Keratinocyte (primary cell): ENCODE results near the gene DPYD. TPM values are rescaled to one million over a fixed set of nuclear protein-coding genes. Genes with fewer than 3 reads are reported as not detected.

Experiments used
- DNase-seq: peaks from one replicate; pipeline ENCODE4 v3.0.0-alpha.2; 2011; ENCODE audit warnings: low read depth, missing footprints, low spot score
- FAIRE-seq: peaks from 2 replicates; lab custom pipeline; 2011; peaks lifted over from hg19 to GRCh38; lab: Jason Lieb, UNC
- H2AFZ ChIP-seq: 2 replicates; pipeline ENCODE4 v1.6.0; 2012; ENCODE audit warnings: low read length, control low read depth, inconsistent platforms; ENCODE audit not compliant: control insufficient read depth
- H3K27ac ChIP-seq: 2 replicates; pipeline ENCODE4 v1.5.1; 2011; ENCODE audit warnings: low read length; ENCODE audit not compliant: control insufficient read depth, insufficient read depth
- H3K27me3 ChIP-seq: 3 replicates; pipeline ENCODE4 v1.6.0; 2011; ENCODE audit warnings: low read length; ENCODE audit not compliant: control insufficient read depth, insufficient read depth; ENCODE audit errors: extremely low read depth
- H3K36me3 ChIP-seq, 2 experiments: 2 replicates in 1 of 2; 3 replicates in 1 of 2; pipeline ENCODE4 v1.5.1; 2011; ENCODE audit warnings: low read length in 2 of 2, mild to moderate bottlenecking in 1 of 2; ENCODE audit not compliant: control insufficient read depth in 2 of 2, insufficient read depth in 2 of 2; ENCODE audit errors: extremely low read depth in 1 of 2
- H3K4me1 ChIP-seq: 3 replicates; pipeline ENCODE4 v1.5.1; 2011; ENCODE audit warnings: low read length; ENCODE audit not compliant: control insufficient read depth, insufficient read depth; ENCODE audit errors: extremely low read depth
- H3K4me2 ChIP-seq: 3 replicates; pipeline ENCODE4 v1.6.0; 2011; ENCODE audit warnings: low read depth, low read length; ENCODE audit not compliant: control insufficient read depth, insufficient read depth; ENCODE audit errors: extremely low read depth
- H3K4me3 ChIP-seq, 3 experiments: fragments of 200-600 bp in 1 of 3; sonication (generic) in 1 of 3; 2 replicates in 2 of 3; 3 replicates in 1 of 3; pipeline ENCODE4 v1.5.1; 2011 to 2016; ENCODE audit warnings: low read length in 3 of 3, mild to moderate bottlenecking in 3 of 3, control low read depth in 2 of 3, inconsistent platforms in 1 of 3, low read depth in 1 of 3, mixed read lengths in 1 of 3, mixed run types in 1 of 3, moderate library complexity in 1 of 3; ENCODE audit not compliant: control insufficient read depth in 2 of 3, insufficient read depth in 2 of 3; ENCODE audit errors: extremely low read depth in 1 of 3
- H3K79me2 ChIP-seq: 2 replicates; pipeline ENCODE4 v1.6.0; 2012; ENCODE audit warnings: low read length; ENCODE audit not compliant: control insufficient read depth, insufficient read depth
- H3K9ac ChIP-seq: 3 replicates; pipeline ENCODE4 v1.6.0; 2011; ENCODE audit warnings: low read length; ENCODE audit not compliant: control insufficient read depth, insufficient read depth; ENCODE audit errors: extremely low read depth
- H3K9me1 ChIP-seq: 3 replicates; pipeline ENCODE4 v1.6.0; 2011; ENCODE audit warnings: low read length; ENCODE audit not compliant: control insufficient read depth, insufficient read depth; ENCODE audit errors: extremely low read depth
- H3K9me3 ChIP-seq: 2 replicates; pipeline ENCODE4 v1.5.1; 2012; ENCODE audit warnings: low read depth, low read length; ENCODE audit not compliant: control insufficient read depth
- H4K20me1 ChIP-seq: 3 replicates; pipeline ENCODE4 v1.6.0; 2011; ENCODE audit warnings: low read length; ENCODE audit not compliant: control insufficient read depth, insufficient read depth; ENCODE audit errors: extremely low read depth
- EZH2 ChIP-seq: IDR thresholded peaks from one replicate; pipeline ENCODE4 v1.6.1; 2012; ENCODE audit warnings: inconsistent platforms, mild to moderate bottlenecking, low read length, moderate library complexity
- dilution Hi-C: fragments of 300-500 bp; cut with MboI; formaldehyde crosslinking; loops from one replicate; pipeline ENCODE4 v1.7.0; 2020; ENCODE audit warnings: low sequenced_read_pairs; ENCODE audit not compliant: extremely low pct_ligation_motif_present
- polyA plus RNA-seq, 5 experiments: library from polyadenylated mRNA; depleted of rRNA in 3 of 5; stranded (reverse) in 3 of 5; stranded (forward) in 1 of 5; unstranded in 1 of 5; fragments of >200 nt; gene quantifications; 1 replicate in 1 of 5; 2 replicates in 3 of 5; 3 replicates in 1 of 5; pipeline versions ENCODE4 v1.2.1 to v1.2.3, GENCODE V29; 2011 to 2012; ENCODE audit warnings: missing spikeins in 2 of 5, low read depth in 1 of 5, low replicate concordance in 1 of 5
- TF ChIP-seq, protein P1 (sequence below), 3 experiments: IDR thresholded peaks in 1 of 3; conservative IDR thresholded peaks in 1 of 3; optimal IDR thresholded peaks in 1 of 3; 2 replicates in 2 of 3; 3 replicates in 1 of 3; pipeline versions ENCODE3 to v1.5.1; 2011; ENCODE audit warnings: low read length in 3 of 3, mild to moderate bottlenecking in 3 of 3, moderate library complexity in 2 of 3, control low read depth in 1 of 3, inconsistent platforms in 1 of 3; ENCODE audit not compliant: insufficient read depth in 2 of 3; ENCODE audit errors: extremely low read depth in 1 of 3

Gene DPYD
- polyA plus RNA-seq, 1 donor (not counting 4 experiments of a cell fraction or from before 2014, with no cell fraction given), result 1.9 TPM

GRCh38 chr1:97166626-97167025 is 754.2 kb downstream of the DPYD start:
- Histone ChIP-seq H3K36me3 (no peaks in the 10 kb centered on the region), H3K9me3 (no peaks in the 10 kb centered on the region), H3K27ac (no peak overlapping the region), H2AFZ (no peak overlapping the region), H3K4me3 (no peak overlapping the region), H3K4me2 (no peak overlapping the region), H3K27me3 (no peaks in the 10 kb centered on the region), H3K9ac (no peak overlapping the region), H3K9me1 (no peaks in the 10 kb centered on the region), H3K79me2 (no peaks in the 10 kb centered on the region), H3K4me1 (no peaks in the 10 kb centered on the region), H4K20me1 (no peaks in the 10 kb centered on the region)
- FAIRE-seq (no peak), DNase-seq (no peak)
- TF ChIP-seq, protein P1, sequence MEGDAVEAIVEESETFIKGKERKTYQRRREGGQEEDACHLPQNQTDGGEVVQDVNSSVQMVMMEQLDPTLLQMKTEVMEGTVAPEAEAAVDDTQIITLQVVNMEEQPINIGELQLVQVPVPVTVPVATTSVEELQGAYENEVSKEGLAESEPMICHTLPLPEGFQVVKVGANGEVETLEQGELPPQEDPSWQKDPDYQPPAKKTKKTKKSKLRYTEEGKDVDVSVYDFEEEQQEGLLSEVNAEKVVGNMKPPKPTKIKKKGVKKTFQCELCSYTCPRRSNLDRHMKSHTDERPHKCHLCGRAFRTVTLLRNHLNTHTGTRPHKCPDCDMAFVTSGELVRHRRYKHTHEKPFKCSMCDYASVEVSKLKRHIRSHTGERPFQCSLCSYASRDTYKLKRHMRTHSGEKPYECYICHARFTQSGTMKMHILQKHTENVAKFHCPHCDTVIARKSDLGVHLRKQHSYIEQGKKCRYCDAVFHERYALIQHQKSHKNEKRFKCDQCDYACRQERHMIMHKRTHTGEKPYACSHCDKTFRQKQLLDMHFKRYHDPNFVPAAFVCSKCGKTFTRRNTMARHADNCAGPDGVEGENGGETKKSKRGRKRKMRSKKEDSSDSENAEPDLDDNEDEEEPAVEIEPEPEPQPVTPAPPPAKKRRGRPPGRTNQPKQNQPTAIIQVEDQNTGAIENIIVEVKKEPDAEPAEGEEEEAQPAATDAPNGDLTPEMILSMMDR (optimal IDR thresholded peaks at IDR 0.05 in 1 of 3, IDR thresholded peaks at IDR 0.05 in 1 of 3, conservative IDR thresholded peaks at IDR 0.05 in 1 of 3; ENCODE audit: extremely low read depth in 1 of 3, insufficient read depth in 2 of 3, low read length in 3 of 3), result no peak
- no peak for TF ChIP-seq EZH2
- dilution Hi-C loops, result no loop called here

GRCh38 chr1:97164276-97164639 is 756.6 kb downstream of the DPYD start:
- DNase-seq, result no peak
- no peaks in the 10 kb centered on the region for H3K9me3 ChIP-seq
- H2AFZ ChIP-seq, result no peak overlapping the region
- dilution Hi-C loops, result no loop called here
- H3K36me3 ChIP-seq, result no peaks in the 10 kb centered on the region
- no peaks in the 10 kb centered on the region for H4K20me1 ChIP-seq
- H3K9me1 ChIP-seq, result no peaks in the 10 kb centered on the region
- H3K4me2 ChIP-seq, result no peak overlapping the region
- H3K27me3 ChIP-seq, result no peaks in the 10 kb centered on the region
- FAIRE-seq, result no peak
- H3K9ac ChIP-seq, result no peak overlapping the region
- H3K79me2 ChIP-seq, result no peaks in the 10 kb centered on the region
- H3K4me3 ChIP-seq, result no peak overlapping the region
- TF ChIP-seq EZH2, result no peak
- TF ChIP-seq, protein P1 (optimal IDR thresholded peaks at IDR 0.05 in 1 of 3, IDR thresholded peaks at IDR 0.05 in 1 of 3, conservative IDR thresholded peaks at IDR 0.05 in 1 of 3; ENCODE audit: extremely low read depth in 1 of 3, insufficient read depth in 2 of 3, low read length in 3 of 3), result no peak
- H3K27ac ChIP-seq, result no peak overlapping the region
- H3K4me1 ChIP-seq, result no peaks in the 10 kb centered on the region
